Measurements from ENCODE around the gene CACNA1B.
"Not testable (repeated sequence)": the region's sequence is repeated elsewhere in the genome, so short reads cannot be mapped to it uniquely, and the experiment has no call there.

Gene CACNA1B

DNA sequence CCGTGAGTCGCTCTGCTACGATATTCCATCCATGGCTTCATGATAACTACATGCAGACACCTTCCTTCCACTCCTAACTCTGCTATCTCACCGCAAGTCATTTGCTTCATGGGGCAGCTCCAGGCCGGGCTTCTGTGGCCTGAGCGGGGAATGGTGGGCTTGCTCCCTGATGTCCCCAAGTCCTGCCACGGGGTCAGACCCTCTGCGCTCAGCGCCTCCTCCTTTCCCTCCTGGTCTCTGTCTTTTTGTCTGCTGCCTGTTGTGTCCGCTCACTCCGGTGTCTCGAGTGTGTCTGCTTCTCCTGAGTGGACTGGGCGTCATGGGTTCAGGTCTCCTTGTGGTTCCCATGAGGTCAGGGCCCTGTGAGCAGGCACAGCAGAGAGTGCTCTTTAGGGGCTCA is 139.6 kb downstream of the CACNA1B start:
- no peaks in the 10 kb centered on the region for H3K4me1 ChIP-seq (ENCODE audit: control insufficient read depth in 1 of 2, insufficient read depth in 1 of 2, low read depth in 1 of 2, low read length in 1 of 2)
- no peak overlapping the region for H3K4me3 ChIP-seq (ENCODE audit: low read depth in 1 of 2, low read length in 1 of 2)
- H3K36me3 ChIP-seq: no peaks in the 10 kb centered on the region
- H3K27me3 ChIP-seq: peaks cover 21% of the 10 kb centered on the region
- TF ChIP-seq, protein P1, sequence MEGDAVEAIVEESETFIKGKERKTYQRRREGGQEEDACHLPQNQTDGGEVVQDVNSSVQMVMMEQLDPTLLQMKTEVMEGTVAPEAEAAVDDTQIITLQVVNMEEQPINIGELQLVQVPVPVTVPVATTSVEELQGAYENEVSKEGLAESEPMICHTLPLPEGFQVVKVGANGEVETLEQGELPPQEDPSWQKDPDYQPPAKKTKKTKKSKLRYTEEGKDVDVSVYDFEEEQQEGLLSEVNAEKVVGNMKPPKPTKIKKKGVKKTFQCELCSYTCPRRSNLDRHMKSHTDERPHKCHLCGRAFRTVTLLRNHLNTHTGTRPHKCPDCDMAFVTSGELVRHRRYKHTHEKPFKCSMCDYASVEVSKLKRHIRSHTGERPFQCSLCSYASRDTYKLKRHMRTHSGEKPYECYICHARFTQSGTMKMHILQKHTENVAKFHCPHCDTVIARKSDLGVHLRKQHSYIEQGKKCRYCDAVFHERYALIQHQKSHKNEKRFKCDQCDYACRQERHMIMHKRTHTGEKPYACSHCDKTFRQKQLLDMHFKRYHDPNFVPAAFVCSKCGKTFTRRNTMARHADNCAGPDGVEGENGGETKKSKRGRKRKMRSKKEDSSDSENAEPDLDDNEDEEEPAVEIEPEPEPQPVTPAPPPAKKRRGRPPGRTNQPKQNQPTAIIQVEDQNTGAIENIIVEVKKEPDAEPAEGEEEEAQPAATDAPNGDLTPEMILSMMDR (IDR thresholded peaks at IDR 0.05): no peak
- H3K9me3 ChIP-seq: no peaks in the 10 kb centered on the region
- no peak overlapping the region for H3K27ac ChIP-seq

DNA sequence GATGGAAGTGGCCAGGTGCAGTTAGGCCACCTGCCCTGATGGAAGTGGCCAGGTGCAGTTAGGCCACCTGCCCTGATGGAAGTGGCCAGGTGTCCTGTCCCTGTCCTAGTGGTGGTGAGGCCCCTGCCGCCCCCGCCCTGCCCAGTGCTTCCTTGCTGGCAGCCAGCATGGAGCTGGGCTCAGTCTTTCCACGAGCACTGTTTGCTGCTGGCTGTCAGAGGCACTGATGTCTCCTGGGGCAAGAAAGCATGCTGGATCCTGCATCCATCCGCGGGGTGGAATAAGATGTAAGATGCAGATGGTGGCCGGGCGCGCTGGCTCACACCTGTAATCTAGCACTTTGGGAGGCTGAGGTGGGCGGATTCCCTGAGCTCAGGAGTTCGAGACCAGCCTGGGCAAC is 141.9 kb downstream of the CACNA1B start:
- H3K27ac ChIP-seq; H3K9me3 ChIP-seq; H3K4me3 ChIP-seq (ENCODE audit: low read depth in 1 of 2, low read length in 1 of 2); H3K36me3 ChIP-seq; H3K4me1 ChIP-seq (ENCODE audit: control insufficient read depth in 1 of 2, insufficient read depth in 1 of 2, low read depth in 1 of 2, low read length in 1 of 2): not testable (repeated sequence)
- H3K27me3 ChIP-seq: peaks cover 44% of the 10 kb centered on the region

DNA sequence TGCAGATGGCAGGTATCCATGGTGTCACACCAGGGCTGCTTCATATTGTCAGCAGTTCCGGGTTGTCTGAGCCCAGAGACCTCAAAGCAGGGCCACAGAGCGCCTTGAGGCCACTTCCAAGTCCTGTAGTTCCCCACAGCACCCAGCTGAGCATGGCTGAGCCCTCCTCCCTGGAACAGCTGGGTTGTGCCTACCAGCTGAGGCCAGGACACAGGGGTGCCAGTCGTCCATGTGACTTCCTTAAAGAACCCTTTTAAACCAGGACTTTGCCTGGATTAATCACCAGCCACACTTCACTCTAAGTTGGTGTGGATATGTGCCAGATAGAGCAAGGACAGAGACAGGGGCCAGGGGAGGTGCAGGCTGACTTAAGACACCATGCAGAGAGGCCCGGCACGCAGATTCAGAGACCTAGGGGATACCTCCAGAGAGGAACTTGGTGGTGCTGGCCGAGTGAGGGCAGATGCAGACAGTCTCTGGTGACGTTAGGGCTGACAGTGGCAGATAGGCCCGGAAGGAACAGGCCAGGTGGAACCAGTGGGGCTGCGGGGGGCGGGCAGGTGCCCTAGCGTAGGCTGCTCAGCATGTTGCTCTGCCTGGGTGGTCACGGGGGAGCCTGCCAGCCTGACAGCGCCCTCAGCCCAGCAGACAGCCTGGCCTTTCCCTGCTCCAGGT is 142.7 kb downstream of the CACNA1B start:
- Histone ChIP-seq H3K27ac (no peak overlapping the region), H3K4me3 (ENCODE audit: low read depth in 1 of 2, low read length in 1 of 2) (no peak overlapping the region), H3K36me3 (no peaks in the 10 kb centered on the region), H3K9me3 (no peaks in the 10 kb centered on the region), H3K4me1 (ENCODE audit: control insufficient read depth in 1 of 2, insufficient read depth in 1 of 2, low read depth in 1 of 2, low read length in 1 of 2) (no peaks in the 10 kb centered on the region), H3K27me3 (peaks cover 51% of the 10 kb centered on the region)
- TF ChIP-seq, protein P1 (IDR thresholded peaks at IDR 0.05): no peak

DNA sequence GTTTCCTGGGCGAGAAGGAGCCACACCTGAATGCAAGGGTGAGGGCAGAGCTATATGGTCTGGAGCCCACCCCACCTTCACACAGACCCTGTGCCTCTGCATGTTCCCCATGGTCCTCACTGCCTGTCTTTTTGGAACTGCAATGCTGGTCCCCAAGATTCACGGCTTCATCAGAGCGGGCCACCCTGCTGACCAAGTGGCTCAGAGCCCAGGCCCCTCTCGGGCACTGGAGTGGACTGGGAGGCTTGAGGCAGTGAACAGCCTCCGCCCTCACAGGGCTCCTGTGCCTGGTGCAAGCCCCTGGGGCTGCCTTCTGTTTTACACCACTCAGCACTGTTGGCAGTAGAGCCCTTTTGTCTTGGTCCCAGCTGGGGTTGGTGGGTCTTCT is 143.2 kb downstream of the CACNA1B start:
- H3K4me3 ChIP-seq (ENCODE audit: low read depth in 1 of 2, low read length in 1 of 2): no peak overlapping the region
- H3K4me1 ChIP-seq (ENCODE audit: control insufficient read depth in 1 of 2, insufficient read depth in 1 of 2, low read depth in 1 of 2, low read length in 1 of 2): no peaks in the 10 kb centered on the region
- H3K27me3 ChIP-seq: peaks cover 57% of the 10 kb centered on the region
- TF ChIP-seq, protein P1 (IDR thresholded peaks at IDR 0.05): no peak
- H3K27ac ChIP-seq: no peak overlapping the region
- H3K9me3 ChIP-seq: no peaks in the 10 kb centered on the region
- H3K36me3 ChIP-seq: no peaks in the 10 kb centered on the region

DNA sequence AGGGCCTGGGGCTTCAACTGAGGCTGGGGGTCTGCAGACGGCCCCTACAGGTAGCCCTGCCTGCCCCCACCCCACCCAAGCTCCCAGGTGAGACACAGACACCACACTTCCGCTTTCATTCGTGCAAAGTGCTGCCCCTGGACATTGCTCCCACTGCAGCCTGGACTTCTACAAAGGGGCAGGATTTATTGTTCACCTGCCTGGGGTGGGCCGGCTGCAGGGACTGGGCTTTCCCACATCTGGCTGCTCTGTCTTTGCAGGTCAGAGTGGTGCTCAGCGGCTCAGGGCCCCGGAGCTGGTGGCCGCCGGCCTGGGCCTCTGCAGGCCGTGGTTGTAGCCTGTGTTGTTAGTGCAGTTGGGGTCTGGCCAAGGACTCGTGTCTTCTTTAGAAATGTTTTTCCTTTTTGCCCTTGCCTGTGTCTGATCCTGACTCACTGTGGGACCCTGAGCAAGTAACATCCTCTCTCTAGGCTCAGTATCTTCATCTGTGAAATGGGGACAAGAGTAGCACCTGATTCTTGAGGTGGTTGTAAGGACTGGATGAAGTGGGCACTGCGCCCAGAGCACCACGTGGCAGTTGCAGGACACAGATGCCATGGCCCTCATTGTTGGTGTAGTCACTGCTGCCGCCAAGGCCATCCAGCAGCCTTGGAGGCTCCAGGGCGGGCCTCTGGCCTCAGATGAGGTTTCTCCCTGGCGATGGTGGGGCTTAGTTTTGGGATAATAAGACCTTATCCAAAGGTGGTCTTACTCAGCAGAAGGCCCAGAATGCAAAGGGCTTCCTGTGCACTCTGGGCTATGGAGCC is 143.9 kb downstream of the CACNA1B start:
- Histone ChIP-seq H3K36me3 (no peaks in the 10 kb centered on the region), H3K9me3 (no peaks in the 10 kb centered on the region), H3K27me3 (peaks cover 63% of the 10 kb centered on the region), H3K4me1 (ENCODE audit: control insufficient read depth in 1 of 2, insufficient read depth in 1 of 2, low read depth in 1 of 2, low read length in 1 of 2) (no peaks in the 10 kb centered on the region), H3K27ac (no peak overlapping the region), H3K4me3 (ENCODE audit: low read depth in 1 of 2, low read length in 1 of 2) (no peak overlapping the region)
- TF ChIP-seq, protein P1 (IDR thresholded peaks at IDR 0.05): no peak

DNA sequence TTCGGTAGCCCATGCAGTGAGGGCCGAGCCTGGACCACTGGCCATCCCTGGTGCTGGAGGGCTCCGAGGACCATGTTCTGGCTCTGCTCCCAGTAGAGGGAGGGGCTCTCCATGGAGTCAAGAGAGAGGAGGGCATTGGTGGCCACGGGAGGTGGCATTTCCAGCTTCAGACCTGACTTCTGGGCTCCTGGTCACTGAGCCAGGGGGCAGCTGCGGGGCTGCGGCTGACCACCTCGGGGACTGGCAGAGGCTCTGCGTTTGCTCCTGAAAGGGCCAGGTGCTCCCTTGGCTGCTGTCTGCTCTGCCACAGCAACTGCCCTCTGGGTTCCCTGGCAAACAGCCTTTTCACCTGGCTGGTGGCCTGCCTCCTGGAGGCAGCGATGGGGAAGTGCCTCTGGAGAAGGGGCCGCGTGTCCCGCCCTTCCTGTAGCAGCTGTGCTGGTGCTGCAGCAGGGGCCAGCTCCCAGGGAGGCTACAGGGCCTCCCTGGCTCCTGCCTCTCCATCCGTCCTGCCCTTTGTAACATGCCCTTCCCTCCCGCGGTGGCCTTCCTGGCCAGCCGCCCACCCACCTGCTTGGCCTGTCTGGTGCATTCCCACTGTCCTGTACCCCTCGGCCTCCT is 144.6 kb downstream of the CACNA1B start:
- Histone ChIP-seq H3K4me1 (ENCODE audit: control insufficient read depth in 1 of 2, insufficient read depth in 1 of 2, low read depth in 1 of 2, low read length in 1 of 2) (no peaks in the 10 kb centered on the region), H3K36me3 (no peaks in the 10 kb centered on the region), H3K27me3 (peaks cover 71% of the 10 kb centered on the region), H3K4me3 (ENCODE audit: low read depth in 1 of 2, low read length in 1 of 2) (no peak overlapping the region), H3K9me3 (no peaks in the 10 kb centered on the region), H3K27ac (no peak overlapping the region)
- TF ChIP-seq, protein P1 (IDR thresholded peaks at IDR 0.05): no peak

Measured in neutrophil (primary cell).